HG03558 (cell line): Measurements from ENCODE around the gene CNGB1.

Experiments used
- ATAC-seq: cut with Tn5 transposase; IDR thresholded peaks from one replicate; pipeline ENCODE4 v1.9.1; 2021; ENCODE audit warnings: moderate number of reproducible peaks; ENCODE audit not compliant: unreplicated experiment; ENCODE audit errors: extremely low read depth

CNGB1 gene

GRCh38 chr16:57893559-57894389, 77.2 kb downstream of the CNGB1 start:
- no peak for ATAC-seq

- ATAC-seq = no peak
Measured at GRCh38 chr16:57893217-57893558, 77.7 kb downstream of the CNGB1 start.

GRCh38 chr16:57892447-57893096, 78.4 kb downstream of the CNGB1 start:
- ATAC-seq = no peak

- no peak for ATAC-seq
Measured at GRCh38 chr16:57892041-57892440, 78.9 kb downstream of the CNGB1 start.

GRCh38 chr16:57890752-57891111, 80.2 kb downstream of the CNGB1 start:
- ATAC-seq = no peak

GRCh38 chr16:57889960-57890751, 80.8 kb downstream of the CNGB1 start:
- no peak for ATAC-seq

- no peak for ATAC-seq
Measured at GRCh38 chr16:57889522-57889921, 81.4 kb downstream of the CNGB1 start.

- no peak for ATAC-seq
Measured at GRCh38 chr16:57889111-57889510, 81.8 kb downstream of the CNGB1 start.

GRCh38 chr16:57888128-57888527, 82.8 kb downstream of the CNGB1 start:
- no peak for ATAC-seq

- ATAC-seq = no peak
Measured at GRCh38 chr16:57887711-57888110, 83.2 kb downstream of the CNGB1 start.

- no peak for ATAC-seq
Measured at GRCh38 chr16:57886427-57886826, 84.5 kb downstream of the CNGB1 start.

- ATAC-seq = no peak
Measured at GRCh38 chr16:57884655-57885133, 86.2 kb downstream of the CNGB1 start.

- ATAC-seq = no peak
Measured at GRCh38 chr16:57883953-57884654, 86.8 kb downstream of the CNGB1 start.

GRCh38 chr16:57883480-57883879, 87.4 kb downstream of the CNGB1 start:
- no peak for ATAC-seq

- ATAC-seq = no peak
Measured at GRCh38 chr16:57882792-57883191, 88.1 kb downstream of the CNGB1 start.

- ATAC-seq = no peak
Measured at GRCh38 chr16:57882206-57882605, 88.7 kb downstream of the CNGB1 start.

GRCh38 chr16:57878586-57878985, 92.3 kb downstream of the CNGB1 start:
- no peak for ATAC-seq

GRCh38 chr16:57876210-57876609, 94.7 kb downstream of the CNGB1 start:
- ATAC-seq = no peak

GRCh38 chr16:57875347-57875746, 95.6 kb downstream of the CNGB1 start:
- ATAC-seq = no peak

- no peak for ATAC-seq
Measured at GRCh38 chr16:57873218-57873617, 97.7 kb downstream of the CNGB1 start.
